Stimulated activated CD4-positive, alpha-beta T cell treated with anti-CD3 and anti-CD28 coated beads, Interleukin-4, amount 100 ng/mL, for 24 hours (primary cell): ENCODE results near the gene SLC49A3.

ENCODE experiments used
- DNase-seq: peaks from one replicate; pipeline ENCODE4 v3.0.0-alpha.2; 2020

SLC49A3 gene

GRCh38 chr4:664713-665231, 24.2 kb downstream of the SLC49A3 start:
- no peak for DNase-seq

GRCh38 chr4:663438-664428, 25.2 kb downstream of the SLC49A3 start:
- peak; percentile 74 for DNase-seq

GRCh38 chr4:663046-663437, 25.9 kb downstream of the SLC49A3 start:
- DNase-seq = no peak

GRCh38 chr4:661881-662761, 26.8 kb downstream of the SLC49A3 start:
- DNase-seq = no peak

DNA sequence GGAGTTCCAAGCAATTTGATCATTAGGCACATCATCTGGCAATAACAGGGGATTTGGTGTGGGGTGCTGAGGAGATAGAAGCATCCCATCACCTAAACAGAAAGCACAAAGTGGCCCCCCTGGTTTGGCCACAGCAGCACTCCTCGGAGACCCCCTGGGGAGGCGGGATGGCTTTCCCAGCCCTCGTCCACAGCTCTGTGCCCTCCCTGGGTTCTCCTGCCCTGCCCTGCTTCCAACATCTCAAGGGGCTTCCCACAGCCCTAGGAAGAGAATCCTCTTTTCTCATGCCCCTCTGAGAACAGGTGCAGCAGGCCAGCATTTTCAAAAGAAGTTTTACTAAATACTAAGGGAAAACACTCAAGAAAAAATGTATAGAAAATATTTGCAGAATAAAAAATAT, 27.7 kb downstream of the SLC49A3 start:
- DNase-seq = no peak

DNA sequence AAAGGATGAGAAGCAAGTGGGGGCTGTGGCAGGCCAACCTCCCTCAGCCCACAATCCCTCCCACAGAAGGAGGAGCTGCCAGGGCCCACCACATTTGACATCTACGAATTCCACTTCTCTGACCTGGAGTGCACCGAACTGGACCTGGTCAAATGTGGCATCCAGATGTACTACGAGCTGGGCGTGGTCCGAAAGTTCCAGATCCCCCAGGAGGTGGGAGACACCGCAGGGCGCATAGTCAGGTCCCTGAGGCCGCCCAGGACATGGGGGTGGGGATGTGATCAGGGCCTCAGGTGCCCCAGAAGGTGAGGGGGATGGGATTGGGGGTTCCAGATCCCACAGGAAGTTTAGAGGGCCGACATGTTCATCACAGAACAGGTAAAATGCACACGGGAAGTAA, 28.6 kb downstream of the SLC49A3 start:
- no peak for DNase-seq

- DNase-seq = no peak
Measured at GRCh38 chr4:659851-660250, 29.1 kb downstream of the SLC49A3 start.

GRCh38 chr4:658681-659667, 30.0 kb downstream of the SLC49A3 start:
- DNase-seq = no peak

GRCh38 chr4:657834-658667, 30.9 kb downstream of the SLC49A3 start:
- no peak for DNase-seq

- DNase-seq = no peak
Measured at GRCh38 chr4:657338-657833, 31.6 kb downstream of the SLC49A3 start.

DNA sequence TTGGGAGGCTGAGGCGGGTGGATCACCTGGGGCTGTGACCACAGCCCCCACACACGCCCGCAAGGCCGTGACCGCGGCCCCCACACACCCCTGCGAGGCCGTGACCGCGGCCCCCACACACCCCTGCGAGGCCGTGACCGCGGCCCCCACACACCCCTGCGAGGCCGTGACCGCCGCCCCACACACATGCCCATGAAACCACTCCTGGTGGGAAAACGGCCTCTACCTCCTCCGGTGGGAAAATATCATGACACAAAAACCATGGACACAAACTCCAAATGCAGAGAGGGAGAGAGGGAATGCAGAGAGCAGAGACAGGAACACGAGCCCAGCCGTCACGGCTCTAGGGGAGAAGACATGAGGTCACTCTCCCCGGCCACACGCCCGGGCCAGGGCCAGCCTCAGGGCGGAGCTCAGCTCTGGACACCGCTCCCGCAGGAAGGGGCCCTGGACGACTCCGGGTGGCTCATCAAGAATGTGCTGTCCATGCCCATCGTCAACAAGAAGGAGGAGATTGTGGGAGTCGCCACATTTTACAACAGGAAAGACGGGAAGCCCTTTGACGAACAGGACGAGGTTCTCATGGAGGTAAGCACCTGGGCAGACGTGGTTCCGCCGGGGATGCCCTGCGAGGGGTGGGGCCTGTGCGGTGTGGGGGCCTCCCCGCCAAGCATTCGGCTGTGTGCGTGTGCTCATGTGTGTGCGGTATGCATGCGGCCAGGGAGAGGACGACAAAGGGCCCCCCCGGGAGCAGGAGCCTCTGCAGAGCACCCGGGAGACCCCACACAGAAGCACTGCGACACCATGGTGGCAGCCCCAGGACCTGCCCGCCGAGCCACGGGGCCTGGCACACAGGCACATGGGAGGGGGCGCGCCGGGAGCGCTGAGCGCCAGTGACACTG, 32.3 kb downstream of the SLC49A3 start:
- no peak for DNase-seq

GRCh38 chr4:655464-656151, 33.3 kb downstream of the SLC49A3 start:
- DNase-seq = no peak

DNA sequence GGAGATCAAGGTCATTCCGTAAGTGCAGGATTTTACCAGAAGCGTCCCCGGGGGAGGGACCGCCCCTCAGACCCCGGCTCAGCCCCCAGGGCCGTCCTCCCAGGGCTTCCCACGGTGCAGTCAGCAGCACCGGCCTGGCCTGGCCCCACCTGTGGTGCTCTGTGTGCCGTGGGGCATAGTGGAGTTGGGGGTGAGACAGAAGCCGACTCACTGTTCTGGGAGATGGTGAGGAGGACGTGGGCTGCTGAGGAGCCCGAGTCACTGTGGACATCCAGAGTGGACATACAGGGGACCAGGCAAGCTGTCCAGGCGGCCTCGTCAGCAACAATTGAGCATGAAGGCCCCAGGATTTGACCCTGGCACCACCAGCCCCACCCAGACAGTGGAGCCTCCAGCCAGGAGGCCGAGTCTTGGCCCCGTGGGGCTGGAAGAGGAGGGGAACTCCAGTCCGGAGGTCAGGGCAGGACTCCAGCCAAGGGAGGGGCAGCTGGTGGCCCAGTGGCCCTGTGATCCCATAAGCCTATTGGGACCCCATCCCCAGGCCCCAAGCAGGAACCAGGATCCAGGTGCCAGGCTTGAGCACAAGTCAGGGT, 34.0 kb downstream of the SLC49A3 start:
- no peak for DNase-seq

GRCh38 chr4:654503-654845, 34.5 kb downstream of the SLC49A3 start:
- no peak for DNase-seq

DNA sequence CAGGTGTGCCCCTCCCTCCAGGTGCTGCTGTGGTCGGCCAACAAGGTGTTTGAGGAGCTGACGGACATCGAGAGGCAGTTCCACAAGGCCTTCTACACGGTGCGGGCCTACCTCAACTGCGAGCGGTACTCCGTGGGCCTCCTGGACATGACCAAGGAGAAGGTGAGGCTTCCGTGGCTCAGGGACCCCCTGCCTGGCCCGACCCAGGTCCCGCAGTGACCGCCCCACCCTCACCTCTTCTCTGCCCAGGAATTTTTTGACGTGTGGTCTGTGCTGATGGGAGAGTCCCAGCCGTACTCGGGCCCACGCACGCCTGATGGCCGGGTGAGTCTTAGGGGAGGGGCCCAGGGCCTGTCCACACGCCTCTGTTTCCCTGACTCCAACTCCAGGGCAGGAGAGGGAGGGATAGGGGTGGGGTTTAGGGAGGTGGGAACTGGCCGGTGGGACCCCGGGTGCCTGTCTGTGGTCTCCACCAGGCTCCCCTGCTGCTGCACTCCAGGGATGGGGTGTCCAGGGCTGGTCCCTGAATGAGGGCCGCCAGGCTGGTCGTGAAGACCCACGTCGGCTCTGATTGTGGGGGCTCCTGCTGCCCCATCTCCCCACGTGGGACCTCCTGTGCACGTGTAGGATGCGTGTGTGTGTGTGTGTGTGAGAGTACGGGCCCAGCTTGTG, 35.0 kb downstream of the SLC49A3 start:
- DNase-seq = no peak

- DNase-seq = no peak
Measured at GRCh38 chr4:653080-653821, 35.7 kb downstream of the SLC49A3 start.

GRCh38 chr4:651884-652642, 36.9 kb downstream of the SLC49A3 start:
- DNase-seq = no peak
